H1 (cell line): ENCODE results near the gene TTC28. TPM values are rescaled to one million over a fixed set of nuclear protein-coding genes. Genes with fewer than 3 reads are reported as not detected.

Source experiments
- CTCF ChIA-PET: fragments of 300-600 bp; sonication (Branson Sonifier 250); formaldehyde crosslinking; loops from one replicate; lab custom pipeline; 2021; ENCODE audit not compliant: partially characterized antibody; lab: Charles Lee
- POLR2A ChIA-PET: fragments of 300-600 bp; sonication (Branson Sonifier 250); formaldehyde crosslinking; loops from one replicate; lab custom pipeline; 2021; ENCODE audit warnings: inconsistent platforms; ENCODE audit not compliant: partially characterized antibody; lab: Charles Lee
- DNase-seq, 2 experiments: peaks; one replicate each; pipeline versions ENCODE4 v3.0.0 to v3.0.0-alpha.2; 2010 to 2022; ENCODE audit warnings: low spot score in 2 of 2, low read depth in 1 of 2, mixed read lengths in 1 of 2
- FAIRE-seq: peaks from 2 replicates; lab custom pipeline; 2011; peaks lifted over from hg19 to GRCh38; lab: Jason Lieb, UNC
- H2AFZ ChIP-seq: 2 replicates; pipeline ENCODE4 v1.8.1; 2012; ENCODE audit warnings: low read length, inconsistent platforms
- H2AK5ac ChIP-seq: 2 replicates; pipeline ENCODE4 v1.6.1; 2013; ENCODE audit warnings: low read depth, low read length
- H2BK120ac ChIP-seq: replicated peaks from 2 replicates; pipeline ENCODE3; 2013; ENCODE audit warnings: low read depth, low read length, inconsistent platforms
- H2BK12ac ChIP-seq: 2 replicates; pipeline ENCODE4 v1.6.1; 2013; ENCODE audit warnings: low read depth, low read length
- H2BK15ac ChIP-seq: 2 replicates; pipeline ENCODE4 v1.6.1; 2013; ENCODE audit warnings: low read length
- H2BK20ac ChIP-seq: 2 replicates; pipeline ENCODE4 v1.6.1; 2013; ENCODE audit warnings: low read length
- H2BK5ac ChIP-seq: 2 replicates; pipeline ENCODE4 v1.6.1; 2013; ENCODE audit warnings: low read depth, low read length
- H3K14ac ChIP-seq: 2 replicates; pipeline ENCODE4 v1.6.1; 2013; ENCODE audit warnings: inconsistent platforms; ENCODE audit not compliant: insufficient read length
- H3K18ac ChIP-seq: 2 replicates; pipeline ENCODE4 v1.6.1; 2013; ENCODE audit warnings: low read length; ENCODE audit errors: extremely low read depth
- H3K23ac ChIP-seq: 2 replicates; pipeline ENCODE4 v1.6.1; 2013; ENCODE audit warnings: inconsistent platforms; ENCODE audit not compliant: insufficient read length
- H3K23me2 ChIP-seq: 2 replicates; pipeline ENCODE4 v1.6.1; 2013; ENCODE audit warnings: low read depth, low read length
- H3K27ac ChIP-seq: 2 replicates; pipeline ENCODE4 v1.6.1; 2011; ENCODE audit warnings: low read depth, low read length, inconsistent platforms
- H3K27me3 ChIP-seq, 4 experiments: replicated peaks in 1 of 4; 1 replicate in 1 of 4; 2 replicates in 3 of 4; pipeline versions ENCODE4 v1.6.1 to v1.8.1; 2011 to 2013; ENCODE audit warnings: low read length in 3 of 4, mild to moderate bottlenecking in 3 of 4, inconsistent platforms in 2 of 4, mixed read lengths in 2 of 4, moderate library complexity in 1 of 4; ENCODE audit not compliant: control insufficient read depth in 3 of 4, insufficient read depth in 3 of 4; ENCODE audit errors: extremely low read depth in 1 of 4
- H3K36me3 ChIP-seq, 4 experiments: 2 replicates each; pipeline versions ENCODE4 v1.6.1 to v1.8.1; 2011 to 2013; ENCODE audit warnings: mild to moderate bottlenecking in 4 of 4, low read length in 3 of 4, moderate library complexity in 2 of 4, control low read depth in 1 of 4, inconsistent platforms in 1 of 4; ENCODE audit not compliant: insufficient read depth in 4 of 4, control insufficient read depth in 2 of 4
- H3K4ac ChIP-seq: replicated peaks from 2 replicates; pipeline ENCODE3; 2013; ENCODE audit warnings: low read length, low read depth, mixed read lengths, inconsistent platforms; ENCODE audit not compliant: insufficient read length
- H3K4me1 ChIP-seq, 4 experiments: replicated peaks in 1 of 4; 1 replicate in 1 of 4; 2 replicates in 3 of 4; pipeline versions ENCODE4 v1.6.1 to v1.8.1; 2011 to 2013; ENCODE audit warnings: low read length in 3 of 4, inconsistent platforms in 2 of 4, mixed read lengths in 1 of 4; ENCODE audit not compliant: insufficient read depth in 4 of 4, control insufficient read depth in 3 of 4
- H3K4me2 ChIP-seq, 2 experiments: 2 replicates each; pipeline versions ENCODE4 v1.6.1 to v1.8.1; 2011 to 2013; ENCODE audit warnings: low read depth in 2 of 2, low read length in 2 of 2, control low read depth in 1 of 2, inconsistent platforms in 1 of 2, mild to moderate bottlenecking in 1 of 2; ENCODE audit not compliant: insufficient read depth in 1 of 2
- H3K4me3 ChIP-seq, 4 experiments: fragments of 200-600, 300-600 bp in 1 of 4; sonication (generic), shearing (Covaris generic), sonication (Bioruptor Twin) in 1 of 4; 2 replicates each; pipeline versions ENCODE4 v1.5.1 to v1.8.1; 2011 to 2016; ENCODE audit warnings: low read length in 4 of 4, low read depth in 3 of 4, control low read depth in 2 of 4, inconsistent platforms in 2 of 4, mild to moderate bottlenecking in 2 of 4, mixed read lengths in 1 of 4, moderate library complexity in 1 of 4; ENCODE audit not compliant: insufficient read depth in 2 of 4; ENCODE audit errors: extremely low read depth in 1 of 4
- H3K56ac ChIP-seq: replicated peaks from 2 replicates; pipeline ENCODE3; 2013; ENCODE audit warnings: low read depth, mild to moderate bottlenecking, mixed read lengths, low read length, inconsistent platforms; ENCODE audit not compliant: insufficient read length
- H3K79me1 ChIP-seq: 2 replicates; pipeline ENCODE4 v1.6.1; 2013; ENCODE audit warnings: low read depth, low read length, control low read depth
- H3K79me2 ChIP-seq, 2 experiments: 2 replicates each; pipeline versions ENCODE4 v1.6.1 to v1.8.1; 2012 to 2013; ENCODE audit warnings: low read length in 2 of 2, mild to moderate bottlenecking in 2 of 2, inconsistent platforms in 1 of 2; ENCODE audit not compliant: insufficient read depth in 2 of 2, control insufficient read depth in 1 of 2
- H3K9ac ChIP-seq, 4 experiments: replicated peaks in 1 of 4; 1 replicate in 1 of 4; 2 replicates in 3 of 4; pipeline versions ENCODE4 v1.6.1 to v1.8.1; 2011 to 2013; ENCODE audit warnings: low read depth in 3 of 4, low read length in 3 of 4, control low read depth in 2 of 4, mild to moderate bottlenecking in 2 of 4, moderate library complexity in 2 of 4, inconsistent platforms in 1 of 4; ENCODE audit errors: extremely low read depth in 1 of 4
- H3K9me3 ChIP-seq, 2 experiments: 2 replicates each; pipeline versions ENCODE4 v1.6.1 to v1.8.1; 2012 to 2013; ENCODE audit warnings: mild to moderate bottlenecking in 2 of 2, moderate library complexity in 2 of 2, control low read depth in 1 of 2, inconsistent platforms in 1 of 2, low read depth in 1 of 2, low read length in 1 of 2, mixed read lengths in 1 of 2; ENCODE audit not compliant: insufficient read depth in 2 of 2
- H4K20me1 ChIP-seq, 2 experiments: replicated peaks in 1 of 2; 2 replicates each; pipeline versions ENCODE3 to v1.8.1; 2011 to 2013; ENCODE audit warnings: inconsistent platforms in 2 of 2, low read length in 2 of 2, mild to moderate bottlenecking in 1 of 2; ENCODE audit not compliant: insufficient read depth in 2 of 2, control insufficient read depth in 1 of 2
- H4K5ac ChIP-seq: 2 replicates; pipeline ENCODE4 v1.6.1; 2013; ENCODE audit warnings: low read length, low read depth, mixed read lengths, inconsistent platforms; ENCODE audit not compliant: insufficient read length
- H4K8ac ChIP-seq: 2 replicates; pipeline ENCODE4 v1.8.0; 2013; ENCODE audit warnings: mild to moderate bottlenecking, moderate library complexity, low read length, inconsistent platforms; ENCODE audit not compliant: insufficient read depth; ENCODE audit errors: extremely low read depth
- H4K91ac ChIP-seq: replicated peaks from 2 replicates; pipeline ENCODE3; 2013; ENCODE audit warnings: low read length, mixed read lengths, inconsistent platforms; ENCODE audit not compliant: insufficient read length
- CBX5 ChIP-seq: fragments of 300-800, 300-1000 bp; sonication (generic); IDR thresholded peaks from 2 replicates; pipeline ENCODE4 v1.7.1; 2016; ENCODE audit warnings: antibody characterized with exemption, low read length, low read depth
- JUN ChIP-seq: IDR thresholded peaks from 2 replicates; pipeline ENCODE4 v1.6.1; 2011; ENCODE audit warnings: low read depth, mild to moderate bottlenecking, improper control_type of control experiment, low read length
- RFX5 ChIP-seq: IDR thresholded peaks from 2 replicates; pipeline ENCODE4 v1.6.1; 2011; ENCODE audit warnings: low read depth, low read length, improper control_type of control experiment, borderline replicate concordance
- SRF ChIP-seq: IDR thresholded peaks from 2 replicates; pipeline ENCODE4 v1.6.1; 2011; ENCODE audit warnings: mild to moderate bottlenecking, low read depth, low read length, moderate library complexity
- ZNF274 ChIP-seq: IDR thresholded peaks from 2 replicates; pipeline ENCODE4 v1.7.0; 2012; ENCODE audit warnings: low read length, borderline replicate concordance; ENCODE audit errors: extremely low read depth
- WGBS, 2 experiments: shearing (Covaris generic) in 1 of 2; methylation state at CpG; one replicate each; pipeline versions ENCODE4 v1.1.6 to v1.1.7; 2013 to 2015; ENCODE audit warnings: low lambda C conversion rate in 2 of 2, mixed read lengths in 2 of 2, inconsistent platforms in 1 of 2, low coverage in 1 of 2, missing lambda C conversion rate in 1 of 2; ENCODE audit not compliant: insufficient replicate concordance in 2 of 2, insufficient coverage in 1 of 2, insufficient read length in 1 of 2; ENCODE audit errors: extremely low coverage in 1 of 2, missing lambda C conversion rate in 1 of 2; 5-methylcytosine and 5-hydroxymethylcytosine counted together
- polyA plus RNA-seq, 7 experiments: library from polyadenylated mRNA; depleted of rRNA in 3 of 7; stranded (reverse) in 5 of 7; unstranded in 2 of 7; fragments of >200 nt in 5 of 7; fragments of 200-250 nt in 2 of 7; gene quantifications; 1 replicate in 5 of 7; 2 replicates in 1 of 7; 4 replicates in 1 of 7; pipeline versions ENCODE4 v1.2.1 to v1.2.3, GENCODE V29; 2011 to 2013; ENCODE audit warnings: missing spikeins in 2 of 7, mixed read lengths in 2 of 7
- total RNA-seq: library from RNA; stranded (reverse); fragmentation: NEBNext Ultra II Directional; extraction: Animal tissue kit (Norgen Biotek cat#: 25700); gene quantifications from 2 replicates; pipeline ENCODE4 v1.2.1, GENCODE V29; 2021

TTC28 gene
- total and polyA plus RNA-seq, 2 of the 8 experiments (the other 6 are each of a cell fraction or from before 2014, with no cell fraction given) = 2.6 to 12.6 TPM

DNA sequence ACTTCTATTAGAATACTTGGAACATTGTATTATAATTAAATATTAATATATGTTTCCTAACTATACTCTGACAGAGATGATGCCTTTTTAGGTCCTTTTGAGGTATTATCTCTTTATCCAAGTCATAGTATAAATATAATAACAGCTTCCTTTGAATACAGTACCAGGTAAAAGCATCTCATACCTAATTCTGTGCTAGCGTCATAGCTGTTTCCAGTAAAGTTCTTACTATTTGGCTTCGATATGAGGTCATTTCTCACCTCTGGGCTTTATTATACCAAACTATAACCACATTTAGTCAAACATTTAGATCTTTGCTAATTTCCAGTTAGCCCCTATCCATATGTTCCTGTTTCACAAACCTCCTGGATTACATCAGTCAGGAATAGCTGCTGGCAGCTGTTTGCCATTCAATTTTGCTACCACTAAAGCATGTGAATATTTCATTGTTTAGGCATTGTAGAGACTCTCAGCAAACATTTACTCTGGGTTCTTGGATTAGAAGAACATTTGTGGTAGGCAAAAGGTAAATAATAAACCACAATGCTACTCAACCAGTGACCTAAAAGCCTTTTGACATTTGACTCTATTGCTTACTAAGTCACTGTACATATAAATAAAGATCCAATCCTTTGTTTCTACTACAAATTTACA lies 255.1 kb downstream of the TTC28 start:
- Histone ChIP-seq H3K4me1 (peaks cover 0 to 5% (median 0%) of the 10 kb centered on the region in 4 experiments; a peak in 2 of 7 replicates), H4K20me1 (no peaks in the 10 kb centered on the region), H2BK5ac (no peak overlapping the region), H3K9me3 (no peaks in the 10 kb centered on the region), H3K27me3 (no peaks in the 10 kb centered on the region), H3K56ac (no peak overlapping the region), H3K23ac (no peak overlapping the region), H3K79me2 (no peaks in the 10 kb centered on the region), H2AK5ac (no peak overlapping the region), H4K8ac (no peak overlapping the region), H3K14ac (no peak overlapping the region), H3K23me2 (no peaks in the 10 kb centered on the region), H3K4me2 (no peak overlapping the region), H3K36me3 (no peaks in the 10 kb centered on the region), H3K18ac (no peak overlapping the region), H2BK15ac (no peak overlapping the region), H3K79me1 (no peaks in the 10 kb centered on the region), H3K4ac (no peak overlapping the region), H2BK120ac (no peak overlapping the region), H2BK20ac (no peak overlapping the region), H4K5ac (no peak overlapping the region), H3K4me3 (no peak overlapping the region), H2BK12ac (no peak overlapping the region), H4K91ac (no peak overlapping the region), H3K9ac (no peak overlapping the region), H2AFZ (no peak overlapping the region), H3K27ac (no peak overlapping the region)
- ChIA-PET CTCF (no interaction called here), POLR2A (no interaction called here)
- DNase-seq (no peak), FAIRE-seq (no peak)
- WGBS, 2 experiments = 86% methylated on average over 2 of the region's 2 CpGs; no CpG with 5 or more reads in 1 of the 2 experiments
- TF ChIP-seq SRF (no peak), CBX5 (no peak), RFX5 (no peak), JUN (no peak), ZNF274 (no peak)
